ENCODE results near the gene MEGF11. TPM values are rescaled to one million over a fixed set of nuclear protein-coding genes. Genes with fewer than 3 reads are reported as not detected.
"Not testable (repeated sequence)": the region's sequence is repeated elsewhere in the genome, so short reads cannot be mapped to it uniquely, and the experiment has no call there.

The MEGF11 gene
- total RNA-seq, 3 donors from 2014 or later (not counting 1 experiment from before 2014, with no cell fraction given) = not detected

DNA sequence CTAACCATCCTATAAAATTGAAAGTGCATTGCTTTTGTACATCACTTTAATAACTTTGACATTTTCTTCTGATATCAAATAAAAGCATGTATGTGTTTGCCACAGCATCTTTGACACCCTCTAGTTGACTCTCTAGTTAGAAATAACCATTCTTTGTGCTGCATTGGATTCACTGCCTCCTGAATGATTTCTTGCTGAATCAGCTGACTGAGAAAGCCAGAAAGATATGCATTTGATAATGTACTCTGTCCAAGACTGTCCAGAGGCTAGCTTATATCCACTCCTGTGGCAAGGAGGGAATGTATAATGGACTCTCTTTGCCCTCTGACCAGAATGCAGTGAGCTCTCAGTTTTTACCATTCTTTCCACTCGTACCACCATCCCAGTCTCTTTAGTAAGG lies 378.1 kb downstream of the MEGF11 start:
- Histone ChIP-seq H3K27ac (ENCODE audit: low read length) (no peak overlapping the region), H3K36me3 (ENCODE audit: control insufficient read depth, insufficient read depth, low read length) (peaks cover 41% of the 10 kb centered on the region), H3K4me3 (ENCODE audit: low read length) (no peak overlapping the region), H3K27me3 (ENCODE audit: control insufficient read depth, insufficient read depth, low read length) (no peaks in the 10 kb centered on the region), H3K4me1 (ENCODE audit: control insufficient read depth, insufficient read depth, low read length) (peaks cover 2% of the 10 kb centered on the region), H3K9me3 (ENCODE audit: control insufficient read depth, insufficient read depth, low read length) (no peaks in the 10 kb centered on the region)
- H3K27ac Mint-ChIP-seq = no peak overlapping the region
- no peak for ATAC-seq
- H3K4me1 Mint-ChIP-seq = peaks cover 22% of the 10 kb centered on the region in 2 donors
- intact Hi-C loops (cut with micrococcal nuclease) = no loop called here
- TF ChIP-seq CTCF (IDR thresholded peaks at IDR 0.05) = no peak
- H3K4me3 Mint-ChIP-seq = no peak overlapping the region
- no peak for DNase-seq
- no peaks in the 10 kb centered on the region for H3K36me3 Mint-ChIP-seq
- H3K27me3 Mint-ChIP-seq (ENCODE audit: low read depth in 2 of 2) = no peaks in the 10 kb centered on the region
- no peaks in the 10 kb centered on the region for H3K9me3 Mint-ChIP-seq
- no CpG with 5 or more reads among the region's 1 CpG for WGBS (ENCODE audit: insufficient coverage)

DNA sequence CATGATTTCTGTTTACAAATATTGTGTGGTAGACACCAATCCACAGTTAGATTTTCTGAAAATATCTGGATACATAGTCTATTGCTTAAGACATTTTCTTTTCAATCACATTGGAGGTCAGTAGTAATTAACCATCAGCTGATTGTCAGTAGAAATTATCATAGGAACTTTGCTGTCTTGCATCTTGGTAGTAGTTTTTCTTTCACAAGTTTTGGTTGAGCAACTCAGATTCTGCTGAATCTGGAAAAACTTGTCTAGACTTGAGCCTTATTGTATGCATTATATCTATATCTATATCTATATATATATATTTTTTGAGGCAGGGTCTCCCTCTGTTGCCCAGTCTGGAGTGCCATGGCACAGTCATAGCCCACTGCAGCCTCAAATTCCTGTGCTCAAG lies 380.3 kb downstream of the MEGF11 start:
- H3K9me3 ChIP-seq (ENCODE audit: control insufficient read depth, insufficient read depth, low read length) = no peaks in the 10 kb centered on the region

DNA sequence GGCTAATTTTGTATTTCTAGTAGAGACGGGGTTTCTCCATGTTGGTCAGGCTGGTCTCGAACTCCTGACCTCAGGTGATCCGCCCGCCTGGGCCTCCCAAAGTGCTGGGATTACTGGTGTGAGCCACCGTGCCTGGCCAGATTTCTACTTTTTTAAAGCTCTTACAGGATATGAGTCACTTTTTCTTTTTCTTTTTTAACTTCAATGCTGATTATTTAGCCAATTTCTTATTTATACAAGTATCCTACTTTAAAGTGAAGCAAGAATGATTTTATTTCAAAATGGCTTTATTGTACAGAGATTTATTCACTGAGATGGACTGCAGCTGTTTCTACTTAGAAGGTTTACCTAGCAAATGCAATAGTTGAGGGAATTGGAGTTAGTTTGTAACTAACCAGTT lies 381.0 kb downstream of the MEGF11 start:
- intact Hi-C loops (cut with micrococcal nuclease); H3K27ac ChIP-seq (ENCODE audit: low read length); H3K9me3 ChIP-seq (ENCODE audit: control insufficient read depth, insufficient read depth, low read length); H3K4me3 ChIP-seq (ENCODE audit: low read length); ATAC-seq; H3K27me3 ChIP-seq (ENCODE audit: control insufficient read depth, insufficient read depth, low read length); H3K36me3 Mint-ChIP-seq; H3K27me3 Mint-ChIP-seq (ENCODE audit: low read depth in 2 of 2); H3K4me3 Mint-ChIP-seq; DNase-seq; H3K9me3 Mint-ChIP-seq: not testable (repeated sequence)
- WGBS (ENCODE audit: insufficient coverage) = 87% methylated on average over 5 of the region's 5 CpGs
- Histone ChIP-seq H3K4me1 (ENCODE audit: control insufficient read depth, insufficient read depth, low read length) (peaks cover 11% of the 10 kb centered on the region), H3K36me3 (ENCODE audit: control insufficient read depth, insufficient read depth, low read length) (peaks cover 14% of the 10 kb centered on the region)
- peak overlapping the region in 1 of 2 donors; percentile 11 for H3K27ac Mint-ChIP-seq
- H3K4me1 Mint-ChIP-seq = peaks cover 38 to 45% of the 10 kb centered on the region in 2 donors

More for the DNA sequence above, 380.3 kb downstream of the MEGF11 start:
- H3K4me3 ChIP-seq (ENCODE audit: low read length) = no peak overlapping the region
- H3K4me1 Mint-ChIP-seq = peaks cover 37 to 44% of the 10 kb centered on the region in 2 donors
- peaks cover 21% of the 10 kb centered on the region for H3K36me3 ChIP-seq (ENCODE audit: control insufficient read depth, insufficient read depth, low read length)
- no peak for DNase-seq
- intact Hi-C loops (cut with micrococcal nuclease) = no loop called here
- no peak for ATAC-seq
- peaks cover 11% of the 10 kb centered on the region for H3K4me1 ChIP-seq (ENCODE audit: control insufficient read depth, insufficient read depth, low read length)
- no peaks in the 10 kb centered on the region for H3K27me3 Mint-ChIP-seq (ENCODE audit: low read depth in 2 of 2)
- H3K27me3 ChIP-seq (ENCODE audit: control insufficient read depth, insufficient read depth, low read length) = no peaks in the 10 kb centered on the region
- no peaks in the 10 kb centered on the region for H3K36me3 Mint-ChIP-seq
- TF ChIP-seq CTCF (IDR thresholded peaks at IDR 0.05) = no peak
- no peak overlapping the region for H3K27ac Mint-ChIP-seq
- H3K27ac ChIP-seq (ENCODE audit: low read length) = no peak overlapping the region
- H3K4me3 Mint-ChIP-seq = no peak overlapping the region
- H3K9me3 Mint-ChIP-seq = no peaks in the 10 kb centered on the region

- WGBS (ENCODE audit: insufficient coverage) = 93% methylated on average over 5 of the region's 9 CpGs
- DNase-seq; H3K9me3 Mint-ChIP-seq; intact Hi-C loops (cut with micrococcal nuclease); ATAC-seq; H3K36me3 ChIP-seq (ENCODE audit: control insufficient read depth, insufficient read depth, low read length); H3K36me3 Mint-ChIP-seq; H3K9me3 ChIP-seq (ENCODE audit: control insufficient read depth, insufficient read depth, low read length); H3K27me3 Mint-ChIP-seq (ENCODE audit: low read depth in 2 of 2); H3K27ac Mint-ChIP-seq; H3K4me3 Mint-ChIP-seq; H3K27ac ChIP-seq (ENCODE audit: low read length); H3K4me3 ChIP-seq (ENCODE audit: low read length); H3K27me3 ChIP-seq (ENCODE audit: control insufficient read depth, insufficient read depth, low read length): not testable (repeated sequence)
- H3K4me1 Mint-ChIP-seq = peaks cover 38 to 45% of the 10 kb centered on the region in 2 donors
- peaks cover 11% of the 10 kb centered on the region for H3K4me1 ChIP-seq (ENCODE audit: control insufficient read depth, insufficient read depth, low read length)
Measured at GRCh38 chr15:65871886-65872285, 381.7 kb downstream of the MEGF11 start.
